IPS-11a (cell line): ENCODE measurements around the gene EHHADH.

Source experiments
- H3K4me3 ChIP-seq: one replicate; pipeline ENCODE4 v1.5.1; 2013; ENCODE audit warnings: low read depth, low read length, control low read depth

Gene EHHADH

DNA sequence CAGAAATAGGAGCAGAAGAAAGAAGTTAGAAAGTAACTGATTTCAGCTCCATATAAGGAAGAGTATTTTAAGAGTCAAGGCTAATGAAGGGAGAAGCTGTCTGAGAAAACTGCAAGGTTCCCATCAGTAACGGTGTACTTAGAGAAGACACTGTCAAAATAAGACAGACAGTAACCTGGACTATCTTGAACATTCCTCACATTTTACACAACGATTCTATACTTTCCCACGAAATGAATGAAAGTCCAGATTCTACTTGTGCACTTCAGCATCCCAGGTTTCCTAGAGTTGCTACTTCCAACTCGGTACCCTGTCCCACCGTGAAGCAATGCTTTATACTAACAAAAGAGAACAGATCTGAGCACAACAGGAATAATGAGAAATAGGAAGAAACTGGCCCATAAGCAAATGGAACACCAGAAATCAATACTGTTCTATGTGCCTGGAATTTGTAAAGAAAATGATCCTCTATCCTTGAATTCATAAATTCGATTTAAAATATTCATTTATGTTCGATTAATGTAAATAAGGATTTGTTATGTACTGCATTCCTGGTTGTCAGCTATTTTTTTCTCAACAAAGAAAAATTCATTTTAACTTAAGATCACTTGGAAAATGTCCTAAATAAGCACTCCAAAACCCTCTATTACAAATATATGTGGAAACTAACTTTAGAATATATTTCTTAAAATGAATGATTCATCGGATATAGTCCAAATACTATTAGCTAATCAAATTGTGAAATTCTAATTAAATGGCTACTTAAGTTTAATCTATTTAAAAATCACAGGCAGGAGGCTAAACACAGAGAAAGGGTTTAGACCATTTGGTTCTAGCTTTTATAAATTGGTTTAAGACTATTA, 102.5 kb downstream of the EHHADH start:
- H3K4me3 ChIP-seq, result no peak overlapping the region

DNA sequence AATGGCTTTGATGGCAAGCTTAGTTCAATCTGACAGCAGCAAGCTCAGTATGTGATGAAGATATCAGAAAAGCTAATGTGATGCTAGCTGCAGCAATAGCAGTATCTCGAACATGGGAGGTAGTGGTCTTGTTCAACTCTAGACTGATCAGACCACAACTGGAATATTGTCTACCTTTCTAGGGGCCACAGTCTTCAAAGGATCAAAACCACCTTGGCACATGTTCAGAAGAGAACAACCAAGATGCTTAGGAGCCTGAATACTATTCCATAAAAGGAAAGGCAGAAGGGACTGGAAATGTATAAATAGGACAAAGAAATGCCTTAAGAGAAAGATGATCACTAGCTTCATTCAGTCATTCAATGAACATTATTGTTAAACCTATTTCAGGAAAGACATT, 103.3 kb downstream of the EHHADH start:
- no peak overlapping the region for H3K4me3 ChIP-seq

DNA sequence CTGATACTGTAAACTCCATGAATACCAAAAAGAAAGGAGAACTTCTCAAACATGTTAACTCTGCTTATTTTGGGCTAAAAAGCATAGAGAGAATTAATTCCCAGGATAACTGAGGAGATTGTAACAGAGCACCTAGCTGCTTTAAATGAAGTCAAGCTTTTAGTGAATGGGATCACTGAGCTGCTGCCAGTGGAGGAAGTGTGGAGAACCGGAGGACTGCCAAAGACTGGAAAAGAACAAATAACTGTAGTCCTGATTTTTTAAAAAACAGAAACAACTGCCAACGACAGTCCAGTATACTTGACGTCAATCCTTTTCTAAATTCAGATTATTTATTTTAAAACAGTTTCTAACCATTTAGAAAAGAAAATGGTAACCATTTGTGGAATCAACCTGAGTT, 104.3 kb downstream of the EHHADH start:
- H3K4me3 ChIP-seq, result no peak overlapping the region

DNA sequence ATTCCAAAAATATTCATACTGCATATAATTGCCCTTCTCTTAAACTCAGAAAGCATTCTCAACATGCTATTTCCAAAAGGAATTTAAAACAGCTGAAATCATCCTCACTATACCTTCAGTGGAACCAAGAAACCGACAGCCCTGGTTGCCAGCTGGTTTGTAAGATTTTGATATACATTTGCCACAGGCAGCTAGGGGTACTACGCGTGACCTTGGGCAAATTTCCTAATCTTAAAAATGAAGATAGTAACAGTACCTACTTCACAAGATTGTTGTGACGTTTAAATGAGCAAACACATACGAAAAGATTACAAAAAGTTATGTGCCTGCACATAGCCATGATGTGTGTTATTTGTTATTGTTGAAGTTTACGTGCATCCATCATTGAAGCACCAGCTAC, 108.3 kb downstream of the EHHADH start:
- H3K4me3 ChIP-seq, result no peak overlapping the region

DNA sequence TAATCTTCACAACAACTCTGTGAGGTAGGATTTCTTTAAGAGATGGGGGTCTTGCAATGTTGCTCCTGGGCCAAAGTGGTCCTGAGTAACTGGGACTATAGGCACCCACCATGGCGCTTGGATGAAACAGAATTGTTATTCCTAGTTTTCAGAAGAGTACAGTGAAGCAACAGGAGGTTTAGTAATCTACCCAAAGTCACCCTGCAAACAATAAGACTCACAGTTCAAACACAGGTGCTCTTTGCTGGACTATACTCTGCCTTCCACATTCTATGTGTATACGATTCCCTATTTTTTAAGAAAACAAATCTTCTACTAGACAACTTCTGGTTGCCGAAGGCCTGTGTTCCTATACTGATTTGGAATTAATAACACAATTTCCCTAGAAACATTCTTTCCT, 109.1 kb downstream of the EHHADH start:
- no peak overlapping the region for H3K4me3 ChIP-seq
